ENCODE measurements around the gene PARP15. TPM values are rescaled to one million over a fixed set of nuclear protein-coding genes. Genes with fewer than 3 reads are reported as not detected.

The PARP15 gene
- total RNA-seq, 1 donor from 2014 or later, result 0.09 TPM

GRCh38 chr3:122578069-122578740, 755 bp downstream of the PARP15 start:
- Histone ChIP-seq H3K27ac (ENCODE audit: low read depth, low read length) (no peak overlapping the region), H3K4me3 (ENCODE audit: insufficient read depth, low read depth, low read length) (peak overlapping the region; percentile 49), H3K4me1 (ENCODE audit: insufficient read depth, low read length) (peaks cover 6% of the 10 kb centered on the region), H3K27me3 (ENCODE audit: insufficient read depth, low read length) (no peaks in the 10 kb centered on the region), H3K36me3 (ENCODE audit: insufficient read depth, low read length) (no peaks in the 10 kb centered on the region), H3K4me2 (ENCODE audit: low read length) (peak overlapping the region; percentile 87), H3K9me3 (ENCODE audit: insufficient read depth, low read depth, low read length) (peaks cover 3% of the 10 kb centered on the region), H3K9ac (ENCODE audit: low read length) (peak overlapping the region; percentile 60), H4K20me1 (ENCODE audit: insufficient read depth, low read length) (no peaks in the 10 kb centered on the region), H3K79me2 (ENCODE audit: insufficient read depth, low read length) (no peaks in the 10 kb centered on the region), H2AFZ (ENCODE audit: low read depth, low read length) (no peak overlapping the region)
- Mint-ChIP-seq H3K9me3 (ENCODE audit: unreplicated experiment) (peaks cover 11% of the 10 kb centered on the region), H3K27me3 (ENCODE audit: low read depth, unreplicated experiment) (peaks cover 3% of the 10 kb centered on the region), H3K4me3 (ENCODE audit: unreplicated experiment) (no peak overlapping the region), H3K27ac (ENCODE audit: unreplicated experiment) (no peak overlapping the region), H3K4me1 (ENCODE audit: low read depth, unreplicated experiment) (peaks cover 8% of the 10 kb centered on the region), H3K36me3 (ENCODE audit: low read depth, unreplicated experiment) (peaks cover 13% of the 10 kb centered on the region)
- TF ChIP-seq CTCF (IDR thresholded peaks at IDR 0.05; ENCODE audit: insufficient read depth, low read depth, low read length) (no peak), EZH2 (IDR thresholded peaks at IDR 0.05; ENCODE audit: insufficient read depth, low read length) (no peak)
- DNase-seq (ENCODE audit: low read depth) (no peak), FAIRE-seq (no peak)

- Histone ChIP-seq H3K4me2 (ENCODE audit: low read length) (no peak overlapping the region), H4K20me1 (ENCODE audit: insufficient read depth, low read length) (no peaks in the 10 kb centered on the region), H3K9ac (ENCODE audit: low read length) (no peak overlapping the region), H3K27me3 (ENCODE audit: insufficient read depth, low read length) (no peaks in the 10 kb centered on the region), H3K9me3 (ENCODE audit: insufficient read depth, low read depth, low read length) (peaks cover 3% of the 10 kb centered on the region), H3K79me2 (ENCODE audit: insufficient read depth, low read length) (no peaks in the 10 kb centered on the region), H2AFZ (ENCODE audit: low read depth, low read length) (no peak overlapping the region), H3K4me3 (ENCODE audit: insufficient read depth, low read depth, low read length) (no peak overlapping the region), H3K27ac (ENCODE audit: low read depth, low read length) (no peak overlapping the region), H3K4me1 (ENCODE audit: insufficient read depth, low read length) (peaks cover 6% of the 10 kb centered on the region), H3K36me3 (ENCODE audit: insufficient read depth, low read length) (no peaks in the 10 kb centered on the region)
- Mint-ChIP-seq H3K36me3 (ENCODE audit: low read depth, unreplicated experiment) (peaks cover 6% of the 10 kb centered on the region), H3K4me3 (ENCODE audit: unreplicated experiment) (no peak overlapping the region), H3K4me1 (ENCODE audit: low read depth, unreplicated experiment) (peaks cover 5% of the 10 kb centered on the region), H3K9me3 (ENCODE audit: unreplicated experiment) (peaks cover 16% of the 10 kb centered on the region), H3K27me3 (ENCODE audit: low read depth, unreplicated experiment) (peaks cover 3% of the 10 kb centered on the region), H3K27ac (ENCODE audit: unreplicated experiment) (no peak overlapping the region)
- TF ChIP-seq CTCF (IDR thresholded peaks at IDR 0.05; ENCODE audit: insufficient read depth, low read depth, low read length), result no peak
- no peak for TF ChIP-seq EZH2 (IDR thresholded peaks at IDR 0.05; ENCODE audit: insufficient read depth, low read length)
- FAIRE-seq (no peak), DNase-seq (ENCODE audit: low read depth) (no peak)
Measured at GRCh38 chr3:122580470-122580869, 3.0 kb downstream of the PARP15 start.

GRCh38 chr3:122581622-122582021, 4.2 kb downstream of the PARP15 start:
- Mint-ChIP-seq H3K9me3 (ENCODE audit: unreplicated experiment) (peaks cover 16% of the 10 kb centered on the region), H3K36me3 (ENCODE audit: low read depth, unreplicated experiment) (peaks cover 6% of the 10 kb centered on the region), H3K4me3 (ENCODE audit: unreplicated experiment) (no peak overlapping the region), H3K27me3 (ENCODE audit: low read depth, unreplicated experiment) (peaks cover 3% of the 10 kb centered on the region), H3K4me1 (ENCODE audit: low read depth, unreplicated experiment) (no peaks in the 10 kb centered on the region), H3K27ac (ENCODE audit: unreplicated experiment) (no peak overlapping the region)
- Histone ChIP-seq H3K9ac (ENCODE audit: low read length) (no peak overlapping the region), H3K36me3 (ENCODE audit: insufficient read depth, low read length) (no peaks in the 10 kb centered on the region), H3K4me1 (ENCODE audit: insufficient read depth, low read length) (peaks cover 6% of the 10 kb centered on the region), H4K20me1 (ENCODE audit: insufficient read depth, low read length) (no peaks in the 10 kb centered on the region), H3K9me3 (ENCODE audit: insufficient read depth, low read depth, low read length) (peaks cover 3% of the 10 kb centered on the region), H3K4me2 (ENCODE audit: low read length) (no peak overlapping the region), H2AFZ (ENCODE audit: low read depth, low read length) (no peak overlapping the region), H3K79me2 (ENCODE audit: insufficient read depth, low read length) (no peaks in the 10 kb centered on the region), H3K27me3 (ENCODE audit: insufficient read depth, low read length) (no peaks in the 10 kb centered on the region), H3K27ac (ENCODE audit: low read depth, low read length) (no peak overlapping the region), H3K4me3 (ENCODE audit: insufficient read depth, low read depth, low read length) (no peak overlapping the region)
- no peak for DNase-seq (ENCODE audit: low read depth)
- no peak for TF ChIP-seq EZH2 (IDR thresholded peaks at IDR 0.05; ENCODE audit: insufficient read depth, low read length)
- no peak for TF ChIP-seq CTCF (IDR thresholded peaks at IDR 0.05; ENCODE audit: insufficient read depth, low read depth, low read length)
- FAIRE-seq, result no peak

All from astrocyte (in vitro differentiated cells and primary cell).